Stimulated activated CD8-positive, alpha-beta memory T cell treated with anti-CD3 and anti-CD28 coated beads, Interleukin-12 subunit alpha, Interleukin-12 subunit beta, amount 100 ng/mL, for 4 hours (primary cell): ENCODE data around the gene TOR1B.

Experiments used
- DNase-seq: peaks from one replicate; pipeline ENCODE4 v3.0.0-alpha.2; 2020; ENCODE audit warnings: low read depth

Gene TOR1B

DNA sequence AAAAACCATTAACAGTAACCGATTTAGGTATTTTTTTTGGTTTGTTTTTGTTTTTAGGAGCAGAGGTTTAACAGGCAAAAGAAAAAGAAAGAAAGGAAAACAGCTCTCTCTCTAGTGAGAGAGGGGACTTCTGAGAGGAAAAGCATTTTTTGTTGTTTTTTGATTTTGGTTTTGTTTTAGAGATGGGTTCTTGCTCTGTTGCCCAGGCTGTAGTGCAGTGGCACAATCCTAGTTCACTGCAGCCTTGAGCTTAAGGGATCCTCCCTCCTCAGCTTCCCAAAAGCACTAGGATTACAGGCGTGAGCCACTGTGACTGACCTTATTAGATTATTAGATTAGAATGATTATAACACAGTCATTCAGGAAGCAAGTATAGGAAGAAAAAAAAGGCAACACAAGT lies 42.4 kb downstream of the TOR1B start:
- DNase-seq: no peak

DNA sequence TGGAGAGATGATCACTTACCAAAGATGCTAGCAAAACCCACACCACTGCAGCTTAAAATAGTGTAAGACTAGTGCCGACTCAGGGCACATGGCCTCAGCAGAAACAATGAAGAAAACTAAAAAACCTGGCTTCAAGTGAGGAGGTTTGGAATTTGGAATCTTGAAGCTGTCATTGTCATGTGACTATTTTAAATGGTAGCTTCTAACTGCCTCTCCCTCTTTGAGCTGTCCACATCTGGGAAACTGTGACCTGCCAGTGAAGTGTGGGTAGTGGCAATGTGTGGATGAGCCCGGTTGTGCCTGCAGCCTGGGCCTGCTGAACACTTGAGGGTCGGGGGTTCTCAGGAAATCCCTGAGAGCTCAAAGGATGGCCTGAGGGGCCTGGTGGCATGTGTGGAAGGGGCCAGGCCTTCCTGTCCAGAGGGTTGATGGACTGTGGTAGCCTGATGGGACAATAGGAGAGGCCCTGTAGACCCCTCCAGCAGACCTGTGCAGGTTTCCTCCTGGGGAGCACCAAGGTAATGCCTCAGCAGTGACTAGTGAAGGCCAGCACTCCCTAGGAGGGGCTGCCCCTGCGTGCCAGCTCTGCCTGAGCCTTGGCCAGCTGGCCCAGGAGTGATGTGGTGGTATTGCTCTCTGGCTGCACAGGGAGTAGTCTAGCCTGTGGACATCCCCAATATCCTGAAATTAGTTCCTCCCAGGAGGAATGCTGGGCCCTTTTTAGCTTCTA lies 45.9 kb downstream of the TOR1B start:
- DNase-seq: no peak

DNA sequence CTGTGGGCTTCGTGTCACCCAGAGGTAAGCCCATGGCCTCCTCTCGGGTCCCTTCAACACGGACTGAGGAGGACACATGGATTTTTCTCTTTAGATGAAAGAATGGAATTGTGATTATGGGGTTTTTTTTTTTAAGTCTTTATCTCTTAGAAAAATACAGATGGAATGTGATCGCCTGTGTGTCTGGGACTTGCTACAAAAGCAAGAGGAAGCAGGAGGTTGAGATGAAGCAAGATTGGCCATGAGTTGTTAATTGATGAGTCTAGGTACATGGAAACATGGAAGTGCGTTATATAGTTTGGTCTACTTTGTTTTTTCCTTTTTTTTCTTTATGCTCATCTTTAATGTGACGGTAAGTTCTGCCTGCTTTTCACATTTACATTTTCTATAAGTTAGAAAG lies 46.9 kb downstream of the TOR1B start:
- no peak for DNase-seq

DNA sequence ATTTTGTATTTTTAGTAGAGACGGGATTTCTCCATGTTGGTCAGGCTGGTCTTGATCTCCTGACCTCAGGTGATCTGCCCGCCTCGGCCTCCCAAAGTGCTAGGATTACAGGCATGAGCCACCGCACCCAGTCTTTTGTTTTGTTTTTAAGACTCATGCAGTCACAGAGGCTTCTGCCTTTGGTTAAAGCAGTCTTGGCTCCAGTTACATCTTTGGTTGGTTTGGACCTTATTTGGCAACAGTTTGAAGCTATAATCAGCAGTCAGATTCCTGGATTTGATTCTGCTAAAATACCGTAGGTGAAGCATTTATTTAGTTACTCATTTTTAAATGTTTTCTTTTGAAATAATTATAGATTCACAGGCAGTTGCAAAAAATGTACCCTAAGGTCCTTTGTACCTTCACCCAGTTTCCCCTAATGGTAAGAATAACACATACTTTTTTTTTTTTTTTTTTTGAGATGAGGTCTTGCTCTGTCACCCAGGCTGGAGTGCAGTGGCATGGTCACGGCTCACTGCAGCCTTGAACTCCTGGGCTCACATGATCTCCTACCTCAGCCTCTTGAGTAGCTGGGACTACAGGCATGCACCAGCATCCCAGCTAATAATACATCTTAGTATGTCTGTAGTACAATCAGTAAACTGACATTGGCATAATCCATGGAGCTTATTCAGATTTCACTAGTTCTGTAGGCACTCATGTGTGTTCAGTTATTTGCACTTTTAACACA lies 48.0 kb downstream of the TOR1B start:
- no peak for DNase-seq

DNA sequence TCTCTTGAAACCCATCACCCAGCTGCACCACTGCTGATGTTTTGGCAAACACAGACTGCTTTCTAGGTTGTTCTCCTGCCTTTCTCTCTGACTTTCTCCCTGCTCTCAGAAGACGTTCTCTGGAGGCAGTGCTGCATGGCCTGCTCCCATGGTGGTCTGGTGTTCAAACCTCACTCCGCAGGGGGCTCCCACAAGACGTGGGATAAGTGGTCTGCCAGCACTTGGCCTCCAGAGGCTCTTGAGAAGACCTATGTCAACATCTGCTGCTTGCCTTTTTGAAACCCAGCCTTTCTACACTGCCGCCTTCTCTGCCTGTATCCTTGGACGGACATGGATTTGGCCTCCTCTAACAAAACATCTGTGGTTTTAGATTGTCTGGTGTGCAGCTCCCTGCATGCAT lies 48.8 kb downstream of the TOR1B start:
- no peak for DNase-seq

DNA sequence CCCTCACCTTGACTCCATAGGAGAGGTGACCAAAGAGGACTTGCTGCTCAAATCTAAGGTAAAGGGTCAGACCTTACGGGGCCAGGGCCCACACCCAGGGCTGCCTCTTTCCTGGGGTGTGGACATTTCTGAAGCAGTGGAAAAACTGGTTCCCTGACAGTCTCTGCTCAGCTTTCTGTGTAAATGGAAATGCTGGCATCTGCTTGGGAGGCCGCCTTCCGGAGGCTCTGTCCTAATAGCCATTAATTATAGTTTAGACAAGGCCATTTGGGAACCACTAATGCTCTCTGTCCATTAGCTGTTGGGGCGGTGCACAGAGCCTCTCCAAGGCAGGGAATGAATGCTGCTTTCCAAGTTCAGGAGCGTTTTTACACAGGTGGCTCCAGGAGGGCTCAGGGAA lies 49.6 kb downstream of the TOR1B start:
- no peak for DNase-seq

DNA sequence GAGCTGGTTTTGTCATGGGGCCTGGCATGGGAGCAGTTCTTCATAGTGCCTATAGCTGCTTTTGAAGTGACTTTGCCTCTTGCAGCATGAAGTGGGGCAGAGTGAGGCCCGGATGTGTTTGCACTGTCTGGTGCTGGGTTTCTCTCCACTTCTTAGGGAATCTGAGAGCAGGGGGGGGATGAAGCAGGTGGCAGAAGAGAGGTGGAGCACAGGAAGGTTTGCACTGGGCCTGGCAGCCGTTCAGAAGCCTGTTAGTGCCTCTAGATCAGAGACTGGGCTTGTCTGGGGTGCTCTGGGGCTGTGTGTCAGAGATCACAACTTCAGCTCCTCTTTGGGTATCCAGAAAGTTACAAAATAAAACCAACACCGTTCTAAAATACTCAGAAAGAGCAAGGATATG lies 50.6 kb downstream of the TOR1B start:
- DNase-seq: no peak

DNA sequence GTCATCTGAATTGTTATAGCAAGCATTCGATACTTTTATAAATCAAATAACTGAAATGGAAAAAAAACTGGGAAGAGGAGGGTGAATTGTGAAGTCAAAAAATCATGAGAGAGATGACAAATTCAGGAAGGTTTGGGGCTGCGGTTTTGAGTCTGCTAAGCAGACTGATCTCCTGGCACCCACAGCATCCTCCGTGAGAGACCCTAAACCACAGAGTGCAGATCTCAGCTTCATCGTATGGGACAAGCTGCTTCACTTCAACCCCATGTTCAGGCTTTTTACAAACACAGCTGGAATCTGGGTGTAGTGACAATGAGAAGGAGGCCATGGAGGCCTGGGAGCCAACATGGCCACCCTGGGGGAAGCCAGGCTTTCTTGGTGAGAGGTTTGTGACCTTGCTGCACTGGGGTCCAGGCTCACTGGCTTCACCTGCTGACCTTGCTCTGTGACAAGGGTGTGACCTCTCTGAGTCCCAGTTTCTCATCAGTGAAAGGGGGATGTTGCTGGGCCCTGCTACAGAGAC lies 51.7 kb downstream of the TOR1B start:
- DNase-seq: no peak

DNA sequence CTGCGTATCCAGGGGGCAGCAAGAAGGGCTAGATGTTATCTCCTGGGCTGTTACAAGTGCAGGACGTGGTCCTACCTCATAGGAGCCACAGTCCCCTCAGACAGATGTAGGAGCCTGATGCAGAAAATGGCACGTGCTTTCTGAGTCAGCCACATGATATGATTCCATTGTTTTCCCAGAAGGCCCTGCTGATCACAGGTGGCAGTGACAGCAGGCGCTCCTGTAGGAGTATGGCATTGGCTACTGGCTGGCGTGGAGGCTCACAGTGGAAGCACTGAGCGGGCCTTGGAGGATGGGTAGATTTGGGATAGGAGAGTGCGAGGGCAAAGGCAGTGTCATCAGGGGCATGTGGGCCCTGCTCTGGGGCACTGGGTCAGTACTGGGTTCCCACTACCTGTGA lies 54.2 kb downstream of the TOR1B start:
- no peak for DNase-seq

DNA sequence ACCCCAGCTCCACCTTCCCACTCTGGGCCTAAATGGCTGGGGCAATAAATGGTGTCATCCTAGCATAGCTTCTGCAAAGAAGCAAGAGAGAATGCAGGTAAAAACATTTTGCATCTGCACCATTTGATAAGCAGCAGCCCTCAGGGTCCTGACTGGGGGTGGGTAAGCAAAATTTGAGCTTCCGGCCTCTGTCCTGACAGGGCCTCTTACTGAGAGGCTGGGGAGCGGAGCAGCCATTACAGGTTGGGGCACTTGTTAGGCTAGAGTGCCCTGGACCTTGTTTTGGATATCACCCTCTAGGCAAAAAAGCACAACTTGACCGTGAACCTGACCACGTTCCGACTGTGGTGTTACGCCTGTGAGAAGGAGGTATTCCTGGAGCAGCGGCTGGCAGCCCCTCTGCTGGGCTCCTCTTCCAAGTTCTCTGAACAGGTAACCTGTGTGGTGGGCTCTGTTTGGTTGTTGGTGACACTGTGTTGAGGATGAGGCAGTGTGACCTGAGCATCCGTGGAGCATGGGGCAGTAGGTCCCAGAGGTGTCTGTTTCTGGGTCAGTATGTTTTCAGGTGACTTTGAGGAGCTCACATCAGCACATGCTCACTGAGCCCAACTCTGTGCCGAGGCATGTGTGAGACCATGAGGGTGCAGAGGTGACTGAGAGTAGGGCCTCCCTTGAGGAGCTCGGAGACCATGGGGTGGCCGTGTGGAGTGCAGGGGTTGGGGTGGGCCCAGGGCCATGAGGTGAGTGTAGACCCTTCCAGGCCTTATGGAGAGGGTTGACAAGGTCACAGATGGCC lies 55.4 kb downstream of the TOR1B start:
- no peak for DNase-seq
